B cell (primary cell): ENCODE results near the gene PIAS3. TPM values are rescaled to one million over a fixed set of nuclear protein-coding genes. Genes with fewer than 3 reads are reported as not detected.

ENCODE experiments used
- ATAC-seq: fragments of 200-7000 bp; cut with Tn5 transposase; one replicate; pipeline ENCODE4 v1.10.0; 2021; ENCODE audit warnings: low read depth, mild to moderate bottlenecking, moderate number of reproducible peaks, moderate library complexity
- CTCF ChIA-PET: fragments of 350-600 bp; sonication (Branson Sonifier 250); formaldehyde crosslinking; loops from one replicate; lab custom pipeline; 2021; ENCODE audit warnings: antibody characterized with exemption, inconsistent platforms; lab: Charles Lee
- POLR2A ChIA-PET: fragments of 350-600 bp; sonication (Branson Sonifier 250); formaldehyde crosslinking; loops from one replicate; lab custom pipeline; 2021; ENCODE audit warnings: antibody characterized with exemption; lab: Charles Lee
- DNase-seq: peaks from one replicate; pipeline ENCODE4 v3.0.0; 2013
- H2AFZ ChIP-seq: 2 replicates; pipeline ENCODE4 v1.6.1; 2012; ENCODE audit warnings: mild to moderate bottlenecking, low read depth, low read length; ENCODE audit not compliant: insufficient read depth, poor library complexity, severe bottlenecking
- H3K27ac ChIP-seq, 2 donors: 1 replicate in 1 of 2; 2 replicates in 1 of 2; pipeline ENCODE4 v1.5.1; 2012 to 2013; ENCODE audit warnings: low read length in 2 of 2, mild to moderate bottlenecking in 2 of 2, moderate library complexity in 1 of 2
- H3K27me3 ChIP-seq, 4 experiments: fragments of 200-600 bp in 1 of 4; sonication (generic) in 1 of 4; replicated peaks in 1 of 4; 1 replicate in 2 of 4; 2 replicates in 2 of 4; pipeline versions ENCODE4 v1.6.1 to v1.7.0; 2013 to 2016; ENCODE audit warnings: low read length in 3 of 4, mild to moderate bottlenecking in 2 of 4, mixed read lengths in 1 of 4, moderate library complexity in 1 of 4; ENCODE audit not compliant: insufficient read depth in 4 of 4, control insufficient read depth in 3 of 4; ENCODE audit errors: control extremely low read depth in 1 of 4
- H3K36me3 ChIP-seq, 2 experiments: replicated peaks in 1 of 2; 1 replicate in 1 of 2; 2 replicates in 1 of 2; pipeline versions ENCODE4 v1.6.1 to v1.7.1; 2013; ENCODE audit warnings: low read length in 1 of 2; ENCODE audit not compliant: insufficient read depth in 2 of 2, control insufficient read depth in 1 of 2; ENCODE audit errors: control extremely low read depth in 1 of 2, extremely low read depth in 1 of 2
- H3K4me1 ChIP-seq, 2 donors: fragments of 200-600 bp in 1 of 2; sonication (generic) in 1 of 2; 1 replicate in 1 of 2; 2 replicates in 1 of 2; pipeline versions ENCODE4 v1.5.1 to v1.6.1; 2013 to 2017; ENCODE audit warnings: low read length in 2 of 2; ENCODE audit not compliant: control insufficient read depth in 2 of 2, insufficient read depth in 2 of 2
- H3K4me2 ChIP-seq: replicated peaks from 2 replicates; pipeline ENCODE3; 2012; ENCODE audit warnings: mild to moderate bottlenecking, low read depth, low read length; ENCODE audit not compliant: poor library complexity, severe bottlenecking
- H3K4me3 ChIP-seq, 5 experiments: fragments of 200-600 bp in 1 of 5; sonication (generic) in 1 of 5; 1 replicate in 3 of 5; 2 replicates in 2 of 5; pipeline versions ENCODE4 v1.5.1 to v1.7.0; 2011 to 2016; ENCODE audit warnings: low read length in 4 of 5, mild to moderate bottlenecking in 4 of 5, low read depth in 2 of 5, control low read depth in 1 of 5, moderate library complexity in 1 of 5; ENCODE audit not compliant: insufficient read depth in 1 of 5; ENCODE audit errors: control extremely low read depth in 1 of 5, extremely low read depth in 1 of 5
- H3K79me2 ChIP-seq: fragments of 200-600 bp; sonication (generic); one replicate; pipeline ENCODE4 v1.6.0; 2016; ENCODE audit warnings: low read length; ENCODE audit not compliant: control insufficient read depth, insufficient read depth
- H3K9ac ChIP-seq: fragments of 200-600 bp; sonication (generic); 2 replicates; pipeline ENCODE4 v1.6.1; 2017; ENCODE audit warnings: mild to moderate bottlenecking, low read length, moderate library complexity
- H3K9me3 ChIP-seq, 3 donors: one replicate each; pipeline versions ENCODE4 v1.6.1 to v1.7.1; 2013; ENCODE audit warnings: low read length in 2 of 3; ENCODE audit not compliant: control insufficient read depth in 2 of 3, insufficient read depth in 1 of 3; ENCODE audit errors: control extremely low read depth in 1 of 3
- H4K20me1 ChIP-seq: 2 replicates; pipeline ENCODE4 v1.6.0; 2012; ENCODE audit warnings: mild to moderate bottlenecking, low read length; ENCODE audit not compliant: insufficient read depth, control insufficient read depth, poor library complexity, severe bottlenecking
- H3K27ac Mint-ChIP-seq: one replicate; pipeline ENCODE4 v1.8.0; 2021; ENCODE audit warnings: mixed read lengths
- H3K27me3 Mint-ChIP-seq: one replicate; pipeline ENCODE4 v1.8.0; 2021; ENCODE audit warnings: mixed read lengths
- H3K4me1 Mint-ChIP-seq: one replicate; pipeline ENCODE4 v1.8.0; 2021; ENCODE audit warnings: mixed read lengths
- H3K4me3 Mint-ChIP-seq: one replicate; pipeline ENCODE4 v1.8.0; 2021; ENCODE audit warnings: mixed read lengths
- H3K9me3 Mint-ChIP-seq: one replicate; pipeline ENCODE4 v1.8.0; 2022; ENCODE audit warnings: mixed read lengths; ENCODE audit not compliant: insufficient read depth
- EZH2 ChIP-seq: IDR thresholded peaks from 2 replicates; pipeline ENCODE4 v1.6.1; 2012; ENCODE audit warnings: borderline replicate concordance, low read depth, mild to moderate bottlenecking, moderate library complexity, low read length; ENCODE audit not compliant: insufficient read depth, poor library complexity, severe bottlenecking
- WGBS: methylation state at CpG from one replicate; pipeline ENCODE4 v1.1.5; 2013; ENCODE audit warnings: missing lambda C conversion rate; ENCODE audit not compliant: insufficient coverage; 5-methylcytosine and 5-hydroxymethylcytosine counted together
- intact Hi-C: fragments of 100-400 bp; cut with micrococcal nuclease; formaldehyde crosslinking; loops from one replicate; pipeline ENCODE4 v1.10.0; 2022
- polyA plus RNA-seq: library from polyadenylated mRNA; depleted of rRNA; stranded (reverse); fragments of >200 nt; gene quantifications from 2 replicates; pipeline ENCODE4 v1.2.3, GENCODE V29; 2012
- total RNA-seq, 2 donors: library from RNA; stranded (reverse); fragments of 120-200 nt in 1 of 2; gene quantifications; 1 replicate in 1 of 2; 2 replicates in 1 of 2; pipeline versions ENCODE4 v1.2.3 to v1.2.4, GENCODE V29; 2013 to 2022
- TF ChIP-seq, protein P1 (sequence below): fragments of 200-600 bp; IDR thresholded peaks from one replicate; pipeline ENCODE4 v1.8.0; 2022; ENCODE audit warnings: antibody characterized with exemption, mild to moderate bottlenecking

PIAS3 gene
- total and polyA plus RNA-seq, 2 donors (not counting 1 experiment from before 2014, with no cell fraction given), result 23.2 to 45.0 TPM

DNA sequence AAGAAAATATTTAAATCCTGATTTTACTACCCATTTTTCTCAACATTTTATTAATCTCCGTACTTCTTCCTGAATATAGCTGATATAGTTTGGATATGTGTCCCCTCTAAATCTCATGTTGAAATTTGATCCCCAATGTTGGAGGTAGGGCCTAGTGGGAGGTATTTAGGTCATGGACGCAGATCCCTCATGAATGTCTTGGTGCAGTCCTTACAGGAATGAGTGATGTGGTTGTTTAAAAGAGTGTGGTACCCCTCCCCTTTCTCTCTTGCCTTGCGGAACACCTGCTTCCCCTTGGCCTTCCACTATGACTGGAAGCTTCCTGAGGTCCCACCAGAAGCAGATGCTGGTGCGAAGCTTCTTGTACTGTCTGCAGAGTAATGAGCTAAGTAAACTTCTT is 52.5 kb downstream of the PIAS3 start:
- ChIA-PET POLR2A (no interaction called here), CTCF (no interaction called here)
- H3K27ac Mint-ChIP-seq, result no peak overlapping the region
- Histone ChIP-seq H3K4me2 (no peak overlapping the region), H3K4me1 (no peaks in the 10 kb centered on the region), H3K36me3 (peaks cover 0 to 3% of the 10 kb centered on the region in 2 experiments), H2AFZ (no peak overlapping the region), H3K4me3 (no peak overlapping the region), H3K79me2 (peaks cover 50% of the 10 kb centered on the region), H4K20me1 (peaks cover 19% of the 10 kb centered on the region), H3K27ac (no peak overlapping the region), H3K9ac (no peak overlapping the region), H3K9me3 (no peaks in the 10 kb centered on the region), H3K27me3 (no peaks in the 10 kb centered on the region)
- ATAC-seq (no peak), DNase-seq (no peak)
- H3K4me1 Mint-ChIP-seq, result peaks cover 36% of the 10 kb centered on the region
- no peak for TF ChIP-seq EZH2
- TF ChIP-seq, protein P1, sequence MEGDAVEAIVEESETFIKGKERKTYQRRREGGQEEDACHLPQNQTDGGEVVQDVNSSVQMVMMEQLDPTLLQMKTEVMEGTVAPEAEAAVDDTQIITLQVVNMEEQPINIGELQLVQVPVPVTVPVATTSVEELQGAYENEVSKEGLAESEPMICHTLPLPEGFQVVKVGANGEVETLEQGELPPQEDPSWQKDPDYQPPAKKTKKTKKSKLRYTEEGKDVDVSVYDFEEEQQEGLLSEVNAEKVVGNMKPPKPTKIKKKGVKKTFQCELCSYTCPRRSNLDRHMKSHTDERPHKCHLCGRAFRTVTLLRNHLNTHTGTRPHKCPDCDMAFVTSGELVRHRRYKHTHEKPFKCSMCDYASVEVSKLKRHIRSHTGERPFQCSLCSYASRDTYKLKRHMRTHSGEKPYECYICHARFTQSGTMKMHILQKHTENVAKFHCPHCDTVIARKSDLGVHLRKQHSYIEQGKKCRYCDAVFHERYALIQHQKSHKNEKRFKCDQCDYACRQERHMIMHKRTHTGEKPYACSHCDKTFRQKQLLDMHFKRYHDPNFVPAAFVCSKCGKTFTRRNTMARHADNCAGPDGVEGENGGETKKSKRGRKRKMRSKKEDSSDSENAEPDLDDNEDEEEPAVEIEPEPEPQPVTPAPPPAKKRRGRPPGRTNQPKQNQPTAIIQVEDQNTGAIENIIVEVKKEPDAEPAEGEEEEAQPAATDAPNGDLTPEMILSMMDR, result no peak
- H3K9me3 Mint-ChIP-seq, result no peaks in the 10 kb centered on the region
- intact Hi-C loops, result no loop called here
- no peak overlapping the region for H3K4me3 Mint-ChIP-seq
- H3K27me3 Mint-ChIP-seq, result no peaks in the 10 kb centered on the region
- WGBS, result 100% methylated on average over 1 of the region's 4 CpGs

DNA sequence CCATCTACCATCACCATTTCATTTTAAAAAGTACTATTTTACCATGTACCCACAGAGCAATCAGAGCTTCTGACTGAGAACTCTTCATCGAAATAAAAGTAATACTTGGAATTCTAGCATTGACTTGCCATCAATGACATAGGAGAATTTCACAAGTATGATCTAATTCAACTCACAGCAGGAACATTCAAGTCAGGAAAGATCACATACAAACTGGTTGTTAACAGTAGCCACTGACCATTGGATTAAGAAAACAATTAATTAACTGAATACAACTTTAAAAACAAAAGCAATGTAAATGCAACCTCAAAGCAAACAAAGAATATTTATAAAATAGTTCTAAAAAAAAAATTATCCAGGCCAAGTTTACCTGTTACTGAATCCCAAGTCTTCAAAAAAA is 53.8 kb downstream of the PIAS3 start:
- CTCF ChIA-PET, result interaction anchor here (1.6 kb wide), 1 partner anchor 10 kb away, joined by 4 read pairs; no protein-coding TSS in a partner anchor
- Histone ChIP-seq H3K9ac (no peak overlapping the region), H3K79me2 (peaks cover 64% of the 10 kb centered on the region), H3K4me3 (no peak overlapping the region), H3K27ac (no peak overlapping the region), H4K20me1 (peaks cover 19% of the 10 kb centered on the region), H2AFZ (no peak overlapping the region), H3K36me3 (peaks cover 0 to 3% of the 10 kb centered on the region in 2 experiments), H3K4me1 (no peaks in the 10 kb centered on the region), H3K9me3 (no peaks in the 10 kb centered on the region), H3K4me2 (no peak overlapping the region), H3K27me3 (no peaks in the 10 kb centered on the region)
- no peak for ATAC-seq
- Mint-ChIP-seq H3K9me3 (no peaks in the 10 kb centered on the region), H3K4me3 (no peak overlapping the region), H3K4me1 (peaks cover 40% of the 10 kb centered on the region), H3K27me3 (no peaks in the 10 kb centered on the region), H3K27ac (no peak overlapping the region)
- intact Hi-C loops, result no loop called here
- DNase-seq, result no peak
- WGBS, result 83% methylated on average over 1 of the region's 1 CpG
- POLR2A ChIA-PET, result no interaction called here
- TF ChIP-seq EZH2, result no peak
- TF ChIP-seq, protein P1, result no peak
